Measurements from ENCODE around the gene KLHL1. TPM values are rescaled to one million over a fixed set of nuclear protein-coding genes. Genes with fewer than 3 reads are reported as not detected.

The KLHL1 gene
- total RNA-seq, 1 experiment from 2014 or later = not detected

DNA sequence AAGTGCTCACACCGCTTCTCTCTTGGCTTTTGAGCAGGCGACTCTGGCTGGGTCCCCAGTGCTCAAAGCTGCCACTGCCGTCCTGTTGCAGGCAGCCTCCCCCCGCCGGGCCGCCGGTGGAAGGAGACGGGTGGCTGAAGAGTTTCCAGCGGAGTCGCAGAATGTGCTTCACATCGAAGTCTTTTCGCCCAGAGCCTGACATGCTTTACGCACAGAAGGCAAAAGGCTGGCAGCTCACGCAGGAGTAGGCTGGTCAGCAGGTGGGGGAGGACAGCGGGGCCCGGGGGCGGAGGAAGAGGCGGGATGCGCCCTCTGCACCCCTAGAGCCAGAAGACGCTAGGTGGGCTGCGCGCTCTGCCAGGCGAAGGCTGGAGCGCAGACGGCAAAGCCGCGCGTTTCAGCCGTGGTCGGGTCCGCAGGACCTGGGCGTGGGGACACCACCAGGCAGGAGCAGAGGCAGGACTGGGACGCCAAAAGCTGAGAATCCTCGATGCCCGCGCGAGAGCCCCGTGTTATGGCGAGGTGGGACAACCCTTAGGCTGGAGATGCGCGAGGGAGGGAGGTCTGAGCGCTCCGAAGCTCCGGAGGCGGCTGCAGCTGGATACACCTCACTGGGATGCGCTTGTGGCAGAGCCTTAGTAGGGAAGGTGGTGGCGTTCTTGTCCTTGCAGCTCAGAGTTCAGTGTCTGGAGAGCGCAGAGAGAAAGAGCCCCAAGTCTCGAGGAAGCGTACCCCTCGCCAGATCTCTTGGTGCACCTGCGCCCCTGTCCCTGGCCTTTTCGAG is 562 bp downstream of the KLHL1 start, which contains the start of gene ATXN8OS:
ATXN8OS (plus strand) TSS at position 329 of the 784 bp plus-strand sequence.
- intact Hi-C loops (cut with micrococcal nuclease; ENCODE audit: unreplicated experiment) = no loop called here
- Mint-ChIP-seq H3K9me3 (ENCODE audit: low read depth, unreplicated experiment) (no peaks in the 10 kb centered on the region), H3K4me1 (ENCODE audit: low read depth, unreplicated experiment) (no peaks in the 10 kb centered on the region), H3K27ac (ENCODE audit: unreplicated experiment) (no peak within 1 kb of the TSS), H3K27me3 (ENCODE audit: unreplicated experiment) (no peaks in the 10 kb centered on the region), H3K36me3 (ENCODE audit: insufficient read depth, unreplicated experiment) (no peaks in the 10 kb centered on the region), H3K4me3 (ENCODE audit: low read depth, unreplicated experiment) (no peak within 1 kb of the TSS)
- no peak for DNase-seq
- TF ChIP-seq, protein P1, sequence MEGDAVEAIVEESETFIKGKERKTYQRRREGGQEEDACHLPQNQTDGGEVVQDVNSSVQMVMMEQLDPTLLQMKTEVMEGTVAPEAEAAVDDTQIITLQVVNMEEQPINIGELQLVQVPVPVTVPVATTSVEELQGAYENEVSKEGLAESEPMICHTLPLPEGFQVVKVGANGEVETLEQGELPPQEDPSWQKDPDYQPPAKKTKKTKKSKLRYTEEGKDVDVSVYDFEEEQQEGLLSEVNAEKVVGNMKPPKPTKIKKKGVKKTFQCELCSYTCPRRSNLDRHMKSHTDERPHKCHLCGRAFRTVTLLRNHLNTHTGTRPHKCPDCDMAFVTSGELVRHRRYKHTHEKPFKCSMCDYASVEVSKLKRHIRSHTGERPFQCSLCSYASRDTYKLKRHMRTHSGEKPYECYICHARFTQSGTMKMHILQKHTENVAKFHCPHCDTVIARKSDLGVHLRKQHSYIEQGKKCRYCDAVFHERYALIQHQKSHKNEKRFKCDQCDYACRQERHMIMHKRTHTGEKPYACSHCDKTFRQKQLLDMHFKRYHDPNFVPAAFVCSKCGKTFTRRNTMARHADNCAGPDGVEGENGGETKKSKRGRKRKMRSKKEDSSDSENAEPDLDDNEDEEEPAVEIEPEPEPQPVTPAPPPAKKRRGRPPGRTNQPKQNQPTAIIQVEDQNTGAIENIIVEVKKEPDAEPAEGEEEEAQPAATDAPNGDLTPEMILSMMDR (IDR thresholded peaks at IDR 0.05; ENCODE audit: unreplicated experiment) = no peak
- BruUV-seq (replicated peaks) = no TSS peak
- CTCF ChIA-PET = no interaction called here

DNA sequence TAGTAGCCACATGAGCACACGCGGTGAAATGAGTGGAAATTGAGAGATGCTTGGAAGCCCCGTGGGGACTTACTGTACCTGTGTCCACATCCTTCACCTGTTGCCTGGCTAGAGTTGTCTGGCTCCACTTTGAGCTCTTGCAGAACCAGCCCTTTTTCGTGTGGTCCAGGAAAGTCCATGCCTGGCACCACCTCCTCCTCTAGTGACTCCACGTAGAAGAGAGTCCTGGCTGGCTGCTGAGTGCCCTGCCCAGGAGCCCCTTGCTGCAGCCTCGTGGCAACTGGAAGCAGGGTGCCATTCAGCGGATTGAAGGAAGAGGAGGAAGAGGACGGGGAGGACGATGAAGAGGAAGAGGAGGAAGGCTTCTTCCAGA is 1.1 kb downstream of the KLHL1 start:
- no TSS peak for BruUV-seq (replicated peaks)

DNA sequence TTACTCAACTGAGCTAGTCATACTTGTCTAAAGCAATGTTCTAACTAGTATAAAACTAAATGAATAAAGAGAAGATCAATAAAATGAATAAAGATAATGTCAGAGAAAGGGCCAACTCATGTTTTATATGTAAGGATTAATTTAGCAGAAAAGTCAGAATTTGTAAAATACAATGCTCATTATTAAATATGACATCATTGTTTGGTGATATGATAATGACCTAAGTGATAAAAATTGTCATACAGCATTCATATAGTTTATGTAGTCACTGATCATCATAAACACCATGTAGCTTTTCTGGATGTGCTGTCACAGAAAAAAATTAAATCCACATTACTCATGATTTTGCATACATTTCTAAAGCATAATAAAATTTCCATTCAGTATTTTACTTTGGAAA is 3.8 kb downstream of the KLHL1 start:
- H3K4me1 Mint-ChIP-seq (ENCODE audit: low read depth, unreplicated experiment) = no peaks in the 10 kb centered on the region
- no peak overlapping the region for H3K4me3 Mint-ChIP-seq (ENCODE audit: low read depth, unreplicated experiment)
- H3K27ac Mint-ChIP-seq (ENCODE audit: unreplicated experiment) = no peak overlapping the region
- BruUV-seq (replicated peaks) = no TSS peak
- CTCF ChIA-PET = no interaction called here
- TF ChIP-seq, protein P1 (IDR thresholded peaks at IDR 0.05; ENCODE audit: unreplicated experiment) = no peak
- H3K27me3 Mint-ChIP-seq (ENCODE audit: unreplicated experiment) = no peaks in the 10 kb centered on the region
- intact Hi-C loops (cut with micrococcal nuclease; ENCODE audit: unreplicated experiment) = no loop called here
- no peaks in the 10 kb centered on the region for H3K36me3 Mint-ChIP-seq (ENCODE audit: insufficient read depth, unreplicated experiment)
- DNase-seq = no peak
- no peaks in the 10 kb centered on the region for H3K9me3 Mint-ChIP-seq (ENCODE audit: low read depth, unreplicated experiment)

More for the DNA sequence above, 1.1 kb downstream of the KLHL1 start:
- Mint-ChIP-seq H3K27ac (ENCODE audit: unreplicated experiment) (no peak overlapping the region), H3K4me1 (ENCODE audit: low read depth, unreplicated experiment) (no peaks in the 10 kb centered on the region), H3K36me3 (ENCODE audit: insufficient read depth, unreplicated experiment) (no peaks in the 10 kb centered on the region), H3K4me3 (ENCODE audit: low read depth, unreplicated experiment) (no peak overlapping the region), H3K27me3 (ENCODE audit: unreplicated experiment) (no peaks in the 10 kb centered on the region), H3K9me3 (ENCODE audit: low read depth, unreplicated experiment) (no peaks in the 10 kb centered on the region)
- DNase-seq = no peak
- TF ChIP-seq, protein P1 (IDR thresholded peaks at IDR 0.05; ENCODE audit: unreplicated experiment) = no peak
- CTCF ChIA-PET = no interaction called here
- intact Hi-C loops (cut with micrococcal nuclease; ENCODE audit: unreplicated experiment) = no loop called here

DNA sequence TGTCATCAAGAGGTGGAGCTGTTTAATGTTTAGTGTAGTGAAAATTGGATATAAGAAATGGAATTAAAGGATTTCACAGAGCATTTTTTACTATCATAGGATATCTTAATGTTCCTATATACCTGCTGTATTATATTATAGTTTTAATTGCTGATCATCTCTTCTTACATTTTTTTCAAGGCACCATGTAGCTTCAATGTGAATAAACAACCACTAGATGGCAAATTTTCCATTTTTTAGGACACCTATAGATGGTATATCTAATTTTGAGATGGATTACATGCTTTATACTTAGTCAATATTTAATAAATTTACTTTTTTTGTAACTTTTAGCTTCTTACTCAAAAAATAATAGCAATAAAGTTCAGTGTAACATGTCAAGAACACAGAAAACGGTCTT is 9.6 kb downstream of the KLHL1 start:
- BruUV-seq (replicated peaks) = no TSS peak
- intact Hi-C loops (cut with micrococcal nuclease; ENCODE audit: unreplicated experiment) = loop anchor here (1.0 to 10.0 kb wide), 2 partner anchors 212 to 466 kb away; no protein-coding TSS in a partner anchor
- Mint-ChIP-seq H3K27ac (ENCODE audit: unreplicated experiment) (no peak overlapping the region), H3K9me3 (ENCODE audit: low read depth, unreplicated experiment) (no peaks in the 10 kb centered on the region), H3K36me3 (ENCODE audit: insufficient read depth, unreplicated experiment) (no peaks in the 10 kb centered on the region), H3K27me3 (ENCODE audit: unreplicated experiment) (no peaks in the 10 kb centered on the region), H3K4me1 (ENCODE audit: low read depth, unreplicated experiment) (no peaks in the 10 kb centered on the region), H3K4me3 (ENCODE audit: low read depth, unreplicated experiment) (no peak overlapping the region)
- CTCF ChIA-PET = no interaction called here
- DNase-seq = no peak
- TF ChIP-seq, protein P1 (IDR thresholded peaks at IDR 0.05; ENCODE audit: unreplicated experiment) = no peak
